Breast epithelium (tissue), 3 donors: ENCODE results near the gene TSNAX.

Source experiments
- CTCF ChIP-seq, 3 donors: fragments of 450-650 bp; IDR thresholded peaks; one replicate each; pipeline ENCODE4 v1.5.1; 2016 to 2017; ENCODE audit warnings: antibody characterized with exemption in 3 of 3, mild to moderate bottlenecking in 3 of 3, moderate library complexity in 3 of 3
- POLR2A ChIP-seq: fragments of 450-650 bp; IDR thresholded peaks from one replicate; pipeline ENCODE4 v1.6.1; 2016; ENCODE audit warnings: antibody characterized with exemption, mild to moderate bottlenecking, moderate library complexity

GRCh38 chr1:231517076-231517475, 11.4 kb upstream of the TSNAX start:
- TF ChIP-seq CTCF (IDR thresholded peaks at IDR 0.05) (no peak), POLR2A (no peak)
